GM21526 (cell line): ENCODE data around the gene MAB21L1.

Experiments
- ATAC-seq: cut with Tn5 transposase; IDR thresholded peaks from one replicate; pipeline ENCODE4 v1.9.1; 2021; ENCODE audit warnings: moderate library complexity; ENCODE audit not compliant: unreplicated experiment, low FRiP score

Gene MAB21L1

DNA sequence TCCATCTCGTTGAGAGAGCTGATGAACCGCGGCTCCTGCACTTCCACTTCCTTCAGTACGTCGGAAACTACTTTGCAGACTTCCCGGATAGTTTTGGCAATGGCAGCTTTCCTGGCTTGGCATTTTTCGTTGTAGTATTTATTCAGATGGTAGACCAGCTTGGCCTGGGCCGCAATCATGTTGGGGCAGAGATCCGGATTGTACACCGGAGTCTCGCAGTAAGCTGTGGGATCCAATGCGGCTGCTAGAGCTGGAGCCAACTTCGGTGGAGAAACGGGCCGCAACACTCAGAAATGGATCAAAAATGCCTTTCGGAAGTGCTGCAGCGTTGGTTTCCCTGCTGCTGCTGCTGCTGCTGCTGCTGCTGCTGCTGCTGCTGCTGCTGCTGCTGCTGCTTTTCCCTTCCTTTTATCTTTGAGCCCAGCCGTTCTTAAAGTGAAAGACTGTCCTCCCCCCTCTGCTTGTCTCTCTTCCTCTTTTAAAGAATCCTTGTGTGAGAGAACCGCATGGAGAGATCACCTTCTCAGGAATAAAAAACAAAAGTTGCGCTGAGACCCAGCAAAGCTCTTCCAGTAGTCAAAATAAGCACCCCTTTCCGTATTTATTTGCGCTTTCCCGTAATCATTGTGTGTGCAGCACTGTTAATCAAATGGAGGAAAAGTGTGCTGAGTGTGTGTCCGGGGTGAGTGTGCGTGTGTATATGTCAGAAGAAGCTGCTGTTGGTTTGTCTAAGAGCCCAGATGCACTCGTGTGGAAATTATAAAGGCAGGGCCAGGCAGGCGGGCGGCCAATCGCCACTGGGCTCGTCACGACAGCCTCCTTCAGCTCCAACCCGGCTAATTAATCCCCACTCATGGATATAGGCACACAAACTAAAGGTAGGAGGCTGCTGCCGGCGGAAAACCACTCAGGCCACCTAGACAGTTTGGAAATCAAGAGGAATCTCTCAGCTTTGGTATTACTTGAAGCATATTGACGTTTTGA lies at the start of gene MAB21L1:
TSS of gene MAB21L1 (minus strand) at position 730 of the 984 bp plus-strand sequence. CDS start at position 179, 551 bp downstream.
- no peak for ATAC-seq

DNA sequence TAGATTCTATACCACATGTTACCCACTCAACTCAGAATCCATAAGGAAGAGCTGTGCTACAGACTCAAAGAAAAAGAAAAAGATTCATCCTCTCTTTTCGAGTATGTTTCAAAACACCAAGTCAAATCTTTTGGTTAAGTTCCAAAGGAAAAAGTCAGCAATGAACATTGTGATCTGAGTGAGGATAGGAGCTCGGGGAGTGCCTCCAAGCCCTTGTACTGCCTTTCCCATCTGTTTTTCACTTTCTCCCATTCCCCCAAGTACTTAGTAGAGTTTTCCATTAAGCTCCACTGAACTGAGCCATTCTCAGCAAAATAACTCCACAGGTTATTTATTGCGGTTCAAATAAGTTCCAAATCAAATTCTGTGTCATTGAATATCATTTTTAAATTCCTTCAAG lies 47.7 kb upstream of the MAB21L1 start:
- ATAC-seq, result no peak

DNA sequence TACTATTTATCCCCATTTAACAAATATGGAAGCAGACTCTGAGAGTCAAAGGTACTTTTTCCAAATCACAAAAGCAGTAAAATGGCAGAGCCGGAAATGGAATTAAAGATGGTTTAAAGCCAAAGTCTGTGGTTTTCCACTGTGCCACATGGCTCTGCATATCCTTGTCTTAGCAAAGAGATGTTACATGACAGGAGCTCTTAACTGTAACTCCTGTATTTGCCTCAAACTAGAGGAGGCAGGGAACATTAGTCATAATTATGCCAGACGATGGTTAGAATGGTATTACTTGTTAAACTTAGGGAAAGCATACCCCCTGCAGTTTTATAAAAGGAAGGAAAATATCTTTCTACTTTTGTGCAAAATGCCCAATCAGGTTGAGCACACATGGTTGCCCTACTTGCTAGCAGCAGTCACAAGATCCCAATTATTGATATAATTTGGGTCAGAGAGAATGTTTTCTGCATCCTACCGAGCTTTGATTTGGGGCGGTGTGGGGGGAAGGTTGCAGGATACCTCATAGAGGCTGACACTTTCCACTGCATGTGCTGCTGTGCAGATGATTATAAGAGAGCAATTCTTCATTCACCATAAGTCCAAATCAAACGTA lies 42.0 kb upstream of the MAB21L1 start:
- ATAC-seq, result no peak

DNA sequence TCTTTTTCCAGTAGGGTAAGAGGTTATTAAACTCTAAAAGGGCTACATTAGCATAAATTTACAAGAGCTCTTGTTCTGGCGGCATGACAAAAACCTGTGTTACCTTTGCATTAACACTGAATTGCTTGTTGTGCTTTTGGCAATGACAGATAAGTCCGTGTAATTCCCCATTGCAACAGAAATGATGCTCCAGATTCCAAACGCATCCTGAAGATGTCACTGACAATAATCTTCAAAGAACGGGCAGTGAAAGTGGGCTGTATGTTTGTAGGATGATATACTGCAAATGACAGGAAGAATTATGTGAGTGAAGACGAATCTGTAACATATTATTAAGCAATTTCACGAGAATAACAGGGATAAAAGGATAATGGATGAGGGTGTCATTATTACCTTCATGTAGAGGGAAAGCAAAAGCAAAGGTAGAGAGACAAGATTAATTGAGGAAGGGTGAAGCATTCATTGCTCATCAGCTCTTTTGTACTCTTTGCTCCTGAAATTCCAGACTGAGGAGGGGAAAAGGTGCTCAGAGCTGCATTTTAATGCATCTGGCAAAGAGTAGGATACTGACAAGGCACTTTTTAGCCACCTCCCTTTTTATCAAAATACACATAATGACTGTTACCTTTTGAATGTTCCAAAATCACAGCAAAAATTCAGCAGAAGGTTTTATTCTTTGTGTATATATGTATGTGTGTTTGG lies 38.5 kb upstream of the MAB21L1 start:
- no peak for ATAC-seq

DNA sequence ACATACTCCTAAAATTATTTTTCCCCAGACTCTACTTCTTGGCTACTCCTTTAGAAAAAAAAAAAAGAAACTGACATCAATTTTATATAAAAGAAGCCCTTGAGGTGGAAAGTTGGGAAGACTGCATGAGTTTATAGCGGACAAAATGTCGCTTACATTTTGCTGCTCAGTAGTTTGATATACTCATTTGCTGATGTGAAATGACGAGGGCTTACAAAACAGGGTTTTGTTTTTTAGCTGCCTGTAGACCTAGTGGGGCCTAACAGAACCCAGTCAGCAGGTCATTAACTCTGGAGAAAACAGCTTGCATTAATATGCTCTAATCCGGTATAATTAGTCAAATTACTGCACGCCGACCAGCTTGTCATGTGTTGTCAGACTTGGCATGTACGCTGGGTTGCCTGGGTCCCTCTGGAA lies 37.6 kb upstream of the MAB21L1 start:
- ATAC-seq, result no peak

DNA sequence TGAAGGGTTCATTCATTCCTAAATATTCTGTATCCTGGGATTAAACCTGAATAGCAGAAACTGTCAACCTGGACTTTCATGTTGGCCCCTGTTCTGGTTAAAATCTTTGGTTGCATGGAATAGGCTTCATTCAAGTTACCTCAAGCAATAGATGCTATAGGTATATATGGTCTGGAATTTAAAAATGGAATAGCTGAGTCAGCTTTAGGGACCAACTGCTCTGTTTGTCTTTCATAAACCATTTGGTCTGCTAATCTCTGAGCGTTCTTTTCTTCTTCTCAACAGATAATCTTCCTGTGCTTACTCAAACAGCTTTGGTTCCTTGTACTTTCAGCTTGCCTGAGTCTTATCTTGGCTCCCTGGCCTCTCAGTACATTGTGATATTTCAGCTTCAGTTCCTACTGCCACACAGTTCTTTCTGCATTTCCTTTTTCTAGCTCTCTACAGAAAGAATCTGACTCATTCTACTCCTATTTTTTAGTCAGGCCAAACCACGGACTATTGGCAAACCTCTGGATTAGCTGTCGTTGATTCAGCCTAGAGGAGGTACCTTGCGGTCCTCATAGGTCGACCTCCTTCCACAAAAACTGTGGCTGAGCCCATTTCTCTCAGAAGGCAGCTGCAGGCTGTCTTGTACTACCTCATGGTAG lies 35.9 kb upstream of the MAB21L1 start:
- ATAC-seq, result no peak

DNA sequence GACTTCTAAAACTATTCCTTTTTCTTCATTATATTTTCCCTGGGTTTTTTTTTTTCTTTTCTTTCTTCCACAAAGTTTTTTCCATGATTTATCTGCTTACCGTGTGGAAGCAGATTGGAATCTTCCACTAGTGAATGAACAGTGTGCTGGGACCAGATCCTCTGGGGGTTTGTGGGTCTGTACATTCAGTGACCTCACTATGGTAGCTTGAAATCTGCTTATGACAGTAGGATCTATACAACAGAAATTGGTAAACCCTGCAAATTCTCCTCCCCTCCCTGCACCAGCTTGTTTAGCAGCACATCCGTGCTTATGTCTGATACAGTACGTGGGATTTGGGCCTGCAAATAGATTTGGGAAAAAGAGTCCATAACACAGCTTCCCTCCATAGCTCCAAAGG lies 26.0 kb upstream of the MAB21L1 start:
- no peak for ATAC-seq

DNA sequence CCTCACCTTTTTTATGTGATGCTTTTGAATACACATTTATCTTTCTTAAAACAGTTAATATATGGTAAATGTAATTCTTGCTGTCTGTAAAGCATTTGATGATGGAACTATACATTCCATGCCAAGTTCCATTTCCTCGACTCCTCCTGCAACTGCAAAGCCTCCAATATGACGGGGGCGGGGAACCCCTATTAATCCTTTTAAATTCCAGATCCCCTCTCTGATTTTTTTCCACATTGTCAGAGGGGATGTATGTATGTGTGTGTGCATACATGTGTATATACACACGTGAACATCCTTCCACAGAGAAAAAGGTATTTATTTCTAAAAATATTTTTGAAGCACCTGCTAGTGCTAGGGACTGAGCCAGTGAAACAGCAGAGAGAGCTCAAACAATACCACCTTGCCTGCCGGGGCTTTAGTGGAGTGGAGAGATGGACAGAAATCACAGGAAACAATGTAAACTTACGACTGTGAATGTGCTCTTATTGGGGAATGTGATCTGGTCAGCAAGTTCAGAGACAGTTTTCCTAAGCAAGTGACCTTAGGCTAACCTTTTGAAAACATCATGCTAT lies 25.3 kb upstream of the MAB21L1 start:
- ATAC-seq, result no peak

DNA sequence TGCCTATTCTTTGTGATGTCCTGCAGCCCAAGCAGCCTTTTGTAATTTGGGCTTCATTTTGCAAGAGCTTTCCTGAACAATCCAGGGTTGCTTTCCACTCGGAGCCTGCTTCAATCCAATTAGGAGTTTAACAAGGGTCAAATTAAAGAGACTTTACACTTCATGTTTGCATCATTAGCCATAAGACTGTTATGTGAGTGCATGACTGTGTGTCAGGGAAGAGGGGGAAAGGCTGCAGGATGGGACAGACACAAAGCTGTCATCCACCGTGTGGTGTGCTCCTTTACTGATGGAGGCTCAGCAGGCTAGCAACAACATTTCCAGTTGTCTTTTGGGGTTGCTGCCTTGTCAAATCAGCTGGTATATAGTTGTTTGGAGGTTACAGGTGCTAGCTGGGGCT lies 23.7 kb upstream of the MAB21L1 start:
- ATAC-seq, result no peak

DNA sequence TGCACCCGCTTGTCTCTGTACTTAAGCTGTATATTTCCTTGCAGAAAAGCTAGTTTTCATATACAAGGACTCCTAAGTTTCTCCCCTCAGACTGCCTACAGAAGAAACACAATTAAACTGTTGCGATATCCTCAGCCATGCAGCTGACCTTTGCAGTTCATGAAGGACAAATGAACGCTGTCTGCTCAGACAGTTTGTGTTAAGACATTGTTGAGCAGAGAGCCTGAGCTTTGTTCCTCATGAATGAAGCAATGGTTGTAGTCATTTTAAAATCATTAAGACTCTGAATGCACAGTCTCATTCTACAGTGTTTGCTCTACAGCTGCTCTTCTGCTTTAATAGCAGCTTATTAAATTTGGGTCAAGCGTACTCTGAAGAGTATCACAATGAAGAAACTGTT lies 23.2 kb upstream of the MAB21L1 start:
- no peak for ATAC-seq

DNA sequence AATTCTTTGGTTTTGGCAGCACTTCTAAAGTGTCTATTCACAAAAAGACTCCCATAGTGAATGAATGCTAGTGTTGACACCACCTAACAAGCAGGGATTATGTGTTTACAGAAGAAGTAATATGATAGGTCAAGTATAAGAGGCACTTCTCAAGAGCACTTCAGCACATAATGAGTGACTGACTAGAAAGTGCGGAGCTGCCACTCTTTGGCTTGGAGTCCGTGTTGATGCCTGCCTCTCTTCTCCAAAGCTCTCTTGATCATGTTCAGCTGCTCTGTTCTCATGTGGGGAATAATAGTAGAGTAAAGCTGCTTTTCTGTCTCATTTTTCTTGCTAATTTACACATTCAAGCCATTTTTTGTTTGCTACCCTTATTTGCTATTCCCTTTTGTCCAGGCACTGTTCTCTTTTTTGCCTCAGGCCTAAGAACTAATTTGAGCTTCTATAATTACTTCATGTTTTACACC lies 22.7 kb upstream of the MAB21L1 start:
- ATAC-seq, result no peak

DNA sequence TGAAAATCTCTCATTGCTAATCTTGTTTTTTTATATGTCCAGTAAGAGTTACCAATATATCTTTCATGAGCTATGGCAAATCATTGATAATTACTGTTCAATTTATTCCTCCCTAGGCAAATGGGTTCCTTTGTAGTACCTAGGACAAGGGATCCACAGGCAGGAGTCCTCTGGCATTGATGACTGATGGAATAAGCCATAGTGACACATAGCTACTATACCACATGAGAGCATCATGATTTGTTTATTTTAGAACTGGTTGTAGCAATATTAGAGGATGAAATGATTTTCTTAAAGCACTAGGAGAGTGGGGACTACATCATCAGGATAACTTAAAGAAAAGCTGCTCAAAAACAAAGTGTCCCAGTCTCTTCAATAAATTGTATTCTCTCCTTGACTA lies 21.7 kb upstream of the MAB21L1 start:
- no peak for ATAC-seq

DNA sequence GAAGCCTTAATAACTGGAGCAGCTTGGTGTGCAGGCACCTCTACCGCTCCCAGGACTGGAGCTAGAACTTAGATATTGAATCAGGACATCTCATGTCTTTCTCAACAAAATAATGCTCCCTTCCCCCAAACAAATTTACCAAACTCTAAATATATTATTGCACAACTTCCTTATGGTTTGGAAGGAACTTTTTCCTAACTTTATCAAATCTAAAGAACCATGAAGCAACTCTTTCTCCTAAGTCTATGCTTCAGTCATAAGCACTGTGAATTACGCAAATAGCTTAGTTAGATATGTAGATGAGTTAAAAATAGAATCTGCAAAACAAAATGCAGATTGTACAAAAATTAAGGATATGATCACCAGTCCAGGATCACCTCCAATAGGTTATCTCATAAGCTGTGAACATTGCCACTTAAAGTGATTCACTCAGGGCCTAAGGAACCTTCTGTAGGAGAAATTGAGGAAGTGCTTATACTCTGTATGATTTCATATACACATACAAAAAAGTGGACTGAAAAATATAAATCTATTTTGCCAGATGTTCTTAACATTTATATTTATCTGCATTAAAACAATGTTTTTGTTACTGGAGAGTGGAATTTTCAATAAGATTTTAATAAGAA lies 20.4 kb upstream of the MAB21L1 start:
- no peak for ATAC-seq

DNA sequence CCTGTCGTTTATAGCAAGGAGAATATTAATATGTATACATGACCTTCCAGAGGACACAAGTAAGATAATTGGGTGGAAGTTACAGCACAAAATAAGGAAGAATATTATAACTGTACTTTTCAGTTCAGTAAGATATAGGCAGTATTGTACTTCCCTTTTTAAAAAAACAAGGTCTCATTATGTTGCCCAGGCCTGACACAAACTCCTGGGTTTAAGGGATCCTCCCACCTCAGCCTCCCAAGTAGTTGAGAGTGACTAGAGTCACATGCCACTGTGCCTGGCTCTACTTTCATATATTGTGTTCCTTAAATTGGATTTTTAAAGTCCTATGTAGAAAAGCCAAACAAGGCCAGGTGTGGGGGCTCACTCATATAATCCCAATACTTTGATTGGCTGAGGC lies 19.5 kb upstream of the MAB21L1 start:
- ATAC-seq, result no peak

DNA sequence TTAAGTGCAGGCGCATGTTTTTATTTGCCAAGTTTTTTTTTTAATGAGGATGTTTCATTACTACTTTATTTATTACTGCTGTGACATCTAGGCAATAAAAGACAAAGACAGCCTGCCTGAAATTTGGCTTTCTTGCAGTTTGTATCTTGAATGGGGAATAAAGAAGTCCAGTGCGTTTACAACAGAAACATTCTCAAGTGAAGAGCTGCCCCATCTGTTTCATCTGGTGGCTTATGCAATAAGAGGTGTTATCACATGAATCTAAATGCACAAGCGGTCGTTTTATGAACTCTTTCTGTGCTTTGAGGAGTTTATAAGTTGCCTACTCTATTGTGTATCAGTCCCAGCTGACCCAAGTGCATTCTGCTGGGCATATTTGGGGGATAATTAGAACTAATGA lies 12.6 kb upstream of the MAB21L1 start:
- no peak for ATAC-seq

DNA sequence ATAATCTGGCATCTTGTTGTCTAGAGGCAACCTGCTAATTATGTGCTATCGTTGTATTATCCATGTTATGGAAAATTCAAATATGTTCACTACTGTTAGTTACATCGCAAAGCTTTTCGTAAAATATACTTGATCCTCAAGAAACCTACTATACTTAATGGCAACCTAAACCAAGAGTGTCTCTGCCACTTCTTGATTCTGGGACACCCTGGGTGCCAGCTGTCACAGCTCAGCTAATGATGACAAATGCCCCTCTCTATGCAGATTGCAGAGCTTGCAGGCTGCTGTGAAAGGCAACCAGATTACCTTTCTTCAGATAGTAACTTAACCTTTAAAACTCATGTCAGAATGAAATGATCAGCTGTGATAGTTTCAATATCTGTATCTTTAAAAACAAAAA lies 8.9 kb upstream of the MAB21L1 start:
- ATAC-seq, result no peak

DNA sequence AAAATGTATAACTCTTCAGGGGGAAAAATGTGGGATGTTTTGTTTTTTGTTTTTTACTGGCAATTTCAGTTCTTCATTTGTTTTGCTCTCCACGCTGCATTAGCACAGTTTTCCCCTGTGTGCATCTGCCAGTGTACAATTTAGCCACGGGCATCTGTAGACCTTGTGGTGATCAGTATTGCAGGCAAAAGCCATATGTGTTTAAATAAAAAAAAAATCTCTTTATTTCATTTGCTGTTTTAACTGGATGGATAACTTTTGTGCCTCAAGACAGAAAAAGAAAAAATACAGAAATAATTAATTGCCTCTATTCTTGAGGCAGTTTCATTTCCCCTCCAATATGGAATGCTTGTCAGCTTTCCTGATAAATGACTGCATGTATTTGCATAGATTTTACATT lies 7.9 kb upstream of the MAB21L1 start:
- ATAC-seq, result no peak

DNA sequence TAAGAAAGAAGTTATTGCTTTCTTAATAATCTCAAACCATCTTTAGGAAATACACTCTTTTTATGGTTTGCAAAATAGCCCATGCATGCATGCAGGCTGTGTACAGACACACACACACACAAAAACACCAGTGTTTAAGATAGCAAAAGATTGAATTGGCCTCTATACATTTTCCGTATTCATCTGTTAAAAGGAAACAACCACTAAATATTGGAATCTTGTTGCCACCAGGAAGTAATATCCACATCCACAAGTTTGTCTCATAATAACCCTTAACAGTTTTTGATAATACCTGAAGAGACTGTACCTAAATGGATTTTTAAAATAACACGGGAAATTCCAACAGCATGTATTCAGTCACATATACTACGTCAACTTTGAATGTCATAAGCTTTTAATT lies 7.3 kb upstream of the MAB21L1 start:
- no peak for ATAC-seq

DNA sequence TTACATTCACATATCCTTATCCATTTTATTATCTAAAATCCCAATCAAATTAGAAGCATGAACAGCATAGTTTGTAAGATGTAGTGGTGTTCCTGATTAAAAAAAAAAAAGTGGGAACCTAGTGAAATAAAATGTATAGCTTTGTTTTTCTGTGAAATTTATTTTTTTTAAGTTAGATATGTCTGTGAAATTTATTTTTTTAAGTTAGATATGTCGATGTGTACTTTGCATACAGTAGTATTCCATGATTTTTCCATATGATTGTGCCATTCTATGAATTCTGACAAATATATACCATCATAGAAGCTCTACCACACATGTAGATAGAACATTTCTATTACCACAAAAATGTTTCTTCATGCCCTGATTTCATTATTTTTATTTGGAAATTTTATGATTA lies 6.0 kb upstream of the MAB21L1 start:
- no peak for ATAC-seq

DNA sequence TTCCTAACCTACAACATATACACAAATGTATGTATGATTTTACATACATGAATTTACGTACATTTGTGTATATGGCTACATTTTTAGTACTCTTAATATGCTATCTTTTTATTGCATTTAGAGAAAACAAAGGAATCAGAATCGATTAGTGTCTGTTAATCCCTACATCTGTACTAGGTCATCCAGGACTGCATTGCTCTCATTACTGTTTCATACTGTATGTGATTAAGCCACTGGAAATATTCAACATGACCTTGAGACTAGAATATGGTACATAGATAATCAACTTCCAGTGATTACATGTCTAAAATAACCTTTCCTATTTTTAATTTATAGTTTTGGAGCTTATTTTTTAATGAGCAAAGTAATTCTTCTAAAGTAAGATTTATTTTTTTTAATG lies 5.3 kb upstream of the MAB21L1 start:
- no peak for ATAC-seq
